Right lobe of liver (tissue), 6 donors: ENCODE measurements around the gene CTNND2. TPM values are rescaled to one million over a fixed set of nuclear protein-coding genes. Genes with fewer than 3 reads are reported as not detected.

ENCODE experiments used
- ATAC-seq, 4 donors: fragments of 200-7000 bp; cut with Tn5 transposase; one replicate each; pipeline ENCODE4 v1.9.1; 2020; ENCODE audit warnings: mild to moderate bottlenecking in 4 of 4, moderate library complexity in 4 of 4
- DNase-seq, 3 donors: peaks; one replicate each; pipeline ENCODE4 v3.0.0-alpha.2; 2020
- H3K27ac ChIP-seq, 3 donors: fragments of 200-600 bp; one replicate each; pipeline ENCODE4 v1.8.0; 2022
- H3K27me3 ChIP-seq, 2 donors: fragments of 200-600 bp; one replicate each; pipeline ENCODE4 v1.8.0; 2022
- H3K36me3 ChIP-seq, 4 donors: fragments of 200-600 bp; sonication (generic) in 1 of 4; one replicate each; pipeline versions ENCODE4 v1.5.1 to v1.8.0; 2017 to 2022; ENCODE audit warnings: control low read depth in 1 of 4
- H3K4me1 ChIP-seq, 4 donors: fragments of 200-600 bp; sonication (generic) in 1 of 4; one replicate each; pipeline versions ENCODE4 v1.5.1 to v1.8.0; 2017 to 2022; ENCODE audit warnings: control low read depth in 1 of 4
- H3K4me3 ChIP-seq, 3 donors: fragments of 200-600 bp; one replicate each; pipeline ENCODE4 v1.8.0; 2022
- H3K9me3 ChIP-seq, 4 donors: fragments of 200-600 bp; sonication (generic) in 1 of 4; one replicate each; pipeline versions ENCODE4 v1.5.1 to v1.8.0; 2017 to 2022; ENCODE audit warnings: control low read depth in 1 of 4
- POLR2A ChIP-seq: fragments of 450-650 bp; IDR thresholded peaks from one replicate; pipeline ENCODE4 v1.6.1; 2017; ENCODE audit warnings: antibody characterized with exemption, mild to moderate bottlenecking
- WGBS: methylation state at CpG from one replicate; pipeline ENCODE4 v1.1.6; 2018; ENCODE audit warnings: low coverage, low lambda C conversion rate; ENCODE audit not compliant: insufficient coverage; ENCODE audit errors: missing lambda C conversion rate; 5-methylcytosine and 5-hydroxymethylcytosine counted together
- intact Hi-C, 2 donors: fragments of 100-400 bp; cut with DNase I; formaldehyde crosslinking; loops; one replicate each; pipeline versions ENCODE4 v1.11.2 to v1.14.1; 2022
- total RNA-seq, 6 experiments: library from RNA; depleted of rRNA in 2 of 6; stranded (reverse); fragments of >200 nt in 2 of 6; fragmentation: NEBNext Ultra II Directional in 3 of 6; extraction: Animal tissue kit (Norgen Biotek cat#: 25700) in 3 of 6; gene quantifications; one replicate each; pipeline versions ENCODE4 v1.1.0 to v1.2.4, GENCODE V29; 2016 to 2023
- TF ChIP-seq, protein P1 (sequence below), 4 donors: fragments of 200-600 bp in 3 of 4; fragments of 450-650 bp in 1 of 4; IDR thresholded peaks; one replicate each; pipeline versions ENCODE4 v1.5.1 to v1.8.0; 2016 to 2022; ENCODE audit warnings: antibody characterized with exemption in 4 of 4, mild to moderate bottlenecking in 2 of 4
- donor health status: DM: no; HTN: yes; CAD: no.
- donor health status: DM: no; HTN: no; CAD: no.
- donor health status: DM: no; HTN: no; CAD: no.
- donor health status: DM: no; HTN: yes; CAD: no.
- donor health status: DM: no; HTN: yes; CAD: no.

The CTNND2 gene
- total RNA-seq, 6 experiments from 2014 or later, result 0.06 to 1.5 (median 1.1) TPM

DNA sequence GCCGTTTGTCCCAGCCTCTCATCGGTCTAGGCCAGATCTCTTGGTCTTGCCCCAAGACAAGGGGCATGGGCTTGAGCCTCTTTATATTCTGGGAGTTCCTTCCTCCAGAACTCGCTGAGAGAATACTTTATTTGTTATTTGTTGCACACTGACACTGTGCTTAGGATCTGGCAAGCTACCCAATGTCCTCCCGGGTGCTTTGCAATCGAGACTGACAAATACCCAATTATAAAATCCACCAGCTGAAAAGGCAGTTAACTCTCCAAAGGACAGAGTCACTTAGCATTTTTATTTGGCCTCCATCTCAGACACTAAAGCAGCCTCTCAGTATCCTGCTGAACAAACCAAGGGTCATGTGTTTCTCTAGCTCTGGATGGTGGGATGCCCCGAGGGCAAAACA lies 643.0 kb downstream of the CTNND2 start:
- no peak overlapping the region for H3K4me3 ChIP-seq
- no peaks in the 10 kb centered on the region for H3K4me1 ChIP-seq
- TF ChIP-seq, protein P1, sequence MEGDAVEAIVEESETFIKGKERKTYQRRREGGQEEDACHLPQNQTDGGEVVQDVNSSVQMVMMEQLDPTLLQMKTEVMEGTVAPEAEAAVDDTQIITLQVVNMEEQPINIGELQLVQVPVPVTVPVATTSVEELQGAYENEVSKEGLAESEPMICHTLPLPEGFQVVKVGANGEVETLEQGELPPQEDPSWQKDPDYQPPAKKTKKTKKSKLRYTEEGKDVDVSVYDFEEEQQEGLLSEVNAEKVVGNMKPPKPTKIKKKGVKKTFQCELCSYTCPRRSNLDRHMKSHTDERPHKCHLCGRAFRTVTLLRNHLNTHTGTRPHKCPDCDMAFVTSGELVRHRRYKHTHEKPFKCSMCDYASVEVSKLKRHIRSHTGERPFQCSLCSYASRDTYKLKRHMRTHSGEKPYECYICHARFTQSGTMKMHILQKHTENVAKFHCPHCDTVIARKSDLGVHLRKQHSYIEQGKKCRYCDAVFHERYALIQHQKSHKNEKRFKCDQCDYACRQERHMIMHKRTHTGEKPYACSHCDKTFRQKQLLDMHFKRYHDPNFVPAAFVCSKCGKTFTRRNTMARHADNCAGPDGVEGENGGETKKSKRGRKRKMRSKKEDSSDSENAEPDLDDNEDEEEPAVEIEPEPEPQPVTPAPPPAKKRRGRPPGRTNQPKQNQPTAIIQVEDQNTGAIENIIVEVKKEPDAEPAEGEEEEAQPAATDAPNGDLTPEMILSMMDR (IDR thresholded peaks at IDR 0.05), result no peak
- no peak for TF ChIP-seq POLR2A
- intact Hi-C loops, result no loop called here
- no peak overlapping the region for H3K27ac ChIP-seq
- no peaks in the 10 kb centered on the region for H3K9me3 ChIP-seq
- no peaks in the 10 kb centered on the region for H3K36me3 ChIP-seq
- H3K27me3 ChIP-seq, result no peaks in the 10 kb centered on the region
- DNase-seq, result no peak
- 67% methylated on average over 6 of the region's 6 CpGs for WGBS
- ATAC-seq, result no peak

DNA sequence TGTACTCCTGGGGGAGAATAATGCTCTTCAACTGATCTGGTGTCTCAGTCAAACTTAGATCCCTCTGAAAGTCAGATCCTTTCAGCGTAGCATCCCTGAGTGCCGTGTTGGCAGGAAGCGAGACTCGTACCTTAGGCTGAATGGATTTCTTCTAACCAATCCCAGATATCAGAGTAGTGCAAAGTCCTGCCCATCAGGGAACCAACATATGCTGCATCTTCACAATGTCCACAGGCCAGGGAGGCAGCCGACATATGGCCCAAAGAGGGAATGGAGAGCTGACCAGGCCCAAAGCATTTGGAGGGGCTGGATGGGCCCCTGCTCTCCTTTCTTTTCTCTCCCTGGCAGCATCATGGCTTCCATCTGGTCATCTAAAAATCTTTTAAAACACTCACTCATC lies 646.2 kb downstream of the CTNND2 start:
- Histone ChIP-seq H3K36me3 (no peaks in the 10 kb centered on the region), H3K4me3 (no peak overlapping the region), H3K27me3 (no peaks in the 10 kb centered on the region), H3K9me3 (no peaks in the 10 kb centered on the region), H3K27ac (no peak overlapping the region), H3K4me1 (no peaks in the 10 kb centered on the region)
- no peak for DNase-seq
- intact Hi-C loops, result no loop called here
- ATAC-seq, result no peak
- 80% methylated on average over 1 of the region's 5 CpGs for WGBS
- TF ChIP-seq POLR2A, result no peak
- TF ChIP-seq, protein P1 (IDR thresholded peaks at IDR 0.05), result no peak

DNA sequence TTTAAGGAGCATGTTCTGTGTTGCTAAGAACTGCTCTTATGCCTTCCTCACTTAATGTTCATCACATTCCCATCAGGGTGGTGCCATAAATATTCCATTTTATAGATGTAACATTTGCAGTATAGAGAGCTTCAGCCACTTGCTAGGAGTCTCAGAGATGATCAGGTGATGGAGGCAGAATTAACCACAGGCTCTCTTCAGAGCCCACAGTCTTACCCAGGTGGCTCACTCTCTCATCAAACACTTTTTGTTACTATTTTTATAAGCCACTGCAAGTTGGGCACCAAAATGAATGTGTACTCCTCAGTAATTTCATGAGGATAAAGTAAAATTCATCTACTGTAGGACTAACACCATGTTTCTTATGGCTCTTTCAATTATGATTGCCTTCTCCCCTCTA lies 651.7 kb downstream of the CTNND2 start:
- Histone ChIP-seq H3K9me3 (no peaks in the 10 kb centered on the region), H3K27me3 (no peaks in the 10 kb centered on the region), H3K27ac (no peak overlapping the region), H3K36me3 (no peaks in the 10 kb centered on the region), H3K4me3 (no peak overlapping the region), H3K4me1 (no peaks in the 10 kb centered on the region)
- TF ChIP-seq POLR2A, result no peak
- TF ChIP-seq, protein P1 (IDR thresholded peaks at IDR 0.05), result no peak
- intact Hi-C loops, result no loop called here
- DNase-seq (no peak), ATAC-seq (no peak)

DNA sequence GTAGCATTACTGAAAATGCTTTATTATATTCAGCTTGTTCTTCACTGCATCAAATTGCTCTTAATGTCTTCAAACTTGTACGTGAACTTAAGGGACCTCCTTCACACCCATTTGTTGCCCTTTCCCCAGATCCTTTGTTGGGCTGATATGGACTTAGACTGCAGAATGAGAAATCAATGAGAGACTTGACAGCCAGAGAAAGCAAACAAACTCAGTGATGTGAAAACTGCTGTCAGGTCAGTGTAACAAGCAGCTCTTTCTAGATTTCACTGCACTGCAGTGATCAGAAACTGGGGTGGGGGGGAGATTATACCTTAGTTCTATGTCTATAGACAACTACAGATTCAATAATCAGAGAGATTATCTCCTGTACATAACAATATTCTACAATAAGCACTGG lies 652.2 kb downstream of the CTNND2 start:
- intact Hi-C loops, result no loop called here
- no peaks in the 10 kb centered on the region for H3K9me3 ChIP-seq
- ATAC-seq (no peak), DNase-seq (no peak)
- TF ChIP-seq POLR2A, result no peak
- TF ChIP-seq, protein P1 (IDR thresholded peaks at IDR 0.05), result no peak
- no peaks in the 10 kb centered on the region for H3K36me3 ChIP-seq
- no peak overlapping the region for H3K4me3 ChIP-seq
- H3K27ac ChIP-seq, result no peak overlapping the region
- whole genome bisulfite sequencing, result 31% methylated on average over 1 of the region's 1 CpG
- no peaks in the 10 kb centered on the region for H3K4me1 ChIP-seq
- H3K27me3 ChIP-seq, result no peaks in the 10 kb centered on the region

DNA sequence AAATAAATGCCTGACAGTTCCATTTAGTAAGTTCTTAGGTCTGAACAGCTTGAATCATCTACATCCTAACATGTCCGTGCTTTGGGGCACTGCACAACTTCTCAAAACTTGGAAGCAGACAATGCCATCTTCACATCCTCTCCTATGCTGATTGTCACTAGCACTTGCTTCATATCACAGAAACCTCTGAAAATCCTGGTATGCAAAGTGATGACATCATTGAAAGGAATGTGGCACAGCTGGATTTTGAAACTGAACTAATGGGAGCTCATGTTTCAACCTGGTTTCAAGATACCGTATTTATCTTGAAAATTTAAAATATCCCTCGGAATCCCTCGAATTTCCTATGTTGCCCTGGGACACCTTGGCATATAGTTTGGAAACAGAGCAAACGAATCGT lies 653.0 kb downstream of the CTNND2 start:
- no peak for TF ChIP-seq POLR2A
- TF ChIP-seq, protein P1 (IDR thresholded peaks at IDR 0.05), result no peak
- Histone ChIP-seq H3K9me3 (no peaks in the 10 kb centered on the region), H3K4me1 (no peaks in the 10 kb centered on the region), H3K4me3 (no peak overlapping the region), H3K27me3 (no peaks in the 10 kb centered on the region), H3K36me3 (no peaks in the 10 kb centered on the region), H3K27ac (no peak overlapping the region)
- ATAC-seq (no peak), DNase-seq (no peak)
- intact Hi-C loops, result no loop called here
- 57% methylated on average over 6 of the region's 6 CpGs for WGBS
